Nephron (organoid): ENCODE data around the gene F11.
A peak's percentile ranks its signal among the peaks of the same experiment; 100 is the strongest.

Experiments
- H3K27ac Mint-ChIP-seq, 3 experiments: 2 replicates each; pipeline ENCODE4 v1.8.0; 2020; ENCODE audit warnings: mixed read lengths in 3 of 3, mild to moderate bottlenecking in 2 of 3, moderate library complexity in 1 of 3
- H3K27me3 Mint-ChIP-seq: 2 replicates; pipeline ENCODE4 v1.8.0; 2021; ENCODE audit warnings: low read depth, mild to moderate bottlenecking, moderate library complexity, mixed read lengths
- H3K36me3 Mint-ChIP-seq: 2 replicates; pipeline ENCODE4 v1.8.0; 2020; ENCODE audit warnings: low read depth, mixed read lengths
- H3K4me1 Mint-ChIP-seq: 2 replicates; pipeline ENCODE4 v1.8.0; 2020; ENCODE audit warnings: mixed read lengths
- H3K4me3 Mint-ChIP-seq, 3 experiments: 2 replicates each; pipeline ENCODE4 v1.8.0; 2020; ENCODE audit warnings: mild to moderate bottlenecking in 3 of 3, mixed read lengths in 3 of 3, moderate library complexity in 2 of 3
- H3K9me3 Mint-ChIP-seq: 2 replicates; pipeline ENCODE4 v1.8.0; 2020; ENCODE audit warnings: mixed read lengths
- CTCF ChIP-seq, 3 experiments: fragments of 200-600 bp; sonication (generic); IDR thresholded peaks; one replicate each; pipeline ENCODE4 v1.5.0; 2021; ENCODE audit warnings: antibody characterized with exemption in 3 of 3; ENCODE audit not compliant: unreplicated experiment in 3 of 3

F11 gene

GRCh38 chr4:186226521-186227189 is 39.3 kb upstream of the F11 start:
- no peak for TF ChIP-seq CTCF (IDR thresholded peaks at IDR 0.05; ENCODE audit: unreplicated experiment in 3 of 3)
- Mint-ChIP-seq H3K36me3 (peaks cover 11% of the 10 kb centered on the region), H3K9me3 (peaks cover 34% of the 10 kb centered on the region), H3K27me3 (peaks cover 5% of the 10 kb centered on the region), H3K4me3 (no peak overlapping the region), H3K4me1 (peaks cover 12% of the 10 kb centered on the region), H3K27ac (peak overlapping the region; percentile 5 to 88 (median 84))

- TF ChIP-seq CTCF (IDR thresholded peaks at IDR 0.05; ENCODE audit: unreplicated experiment in 3 of 3), result no peak
- H3K4me3 Mint-ChIP-seq, result peak within 1 kb of the TSS in 2 of 3 experiments; percentile 58 to 64
Measured at GRCh38 chr4:186227221-186227620, 38.8 kb upstream of the F11 start, which contains the start of gene KLKB1. TSS of gene KLKB1 (plus strand) at chr4:186227507. CDS start at chr4:186228196, 689 bp downstream.

GRCh38 chr4:186227744-186228513 is 38.1 kb upstream of the F11 start:
- TF ChIP-seq CTCF (IDR thresholded peaks at IDR 0.05; ENCODE audit: unreplicated experiment in 3 of 3), result no peak
- Mint-ChIP-seq H3K9me3 (peaks cover 27% of the 10 kb centered on the region), H3K27ac (peak overlapping the region in 1 of 3 experiments; percentile 65), H3K4me3 (peak overlapping the region in 2 of 3 experiments; percentile 58 to 64), H3K27me3 (peaks cover 5% of the 10 kb centered on the region), H3K4me1 (peaks cover 17% of the 10 kb centered on the region), H3K36me3 (peaks cover 11% of the 10 kb centered on the region)

More at GRCh38 chr4:186227221-186227620, 38.8 kb upstream of the F11 start, which contains the start of gene KLKB1:
- peak within 1 kb of the TSS; percentile 65 to 88 (median 84) for H3K27ac Mint-ChIP-seq
- peaks cover 12% of the 10 kb centered on the region for H3K4me1 Mint-ChIP-seq
- peaks cover 30% of the 10 kb centered on the region for H3K9me3 Mint-ChIP-seq
- peaks cover 11% of the 10 kb centered on the region for H3K36me3 Mint-ChIP-seq
- peaks cover 5% of the 10 kb centered on the region for H3K27me3 Mint-ChIP-seq

- peaks cover 6% of the 10 kb centered on the region for H3K36me3 Mint-ChIP-seq
- H3K9me3 Mint-ChIP-seq, result peaks cover 22% of the 10 kb centered on the region
- peak overlapping the region in 1 of 3 experiments; percentile 65 for H3K27ac Mint-ChIP-seq
- peaks cover 5% of the 10 kb centered on the region for H3K27me3 Mint-ChIP-seq
- peaks cover 19% of the 10 kb centered on the region for H3K4me1 Mint-ChIP-seq
- H3K4me3 Mint-ChIP-seq, result peak overlapping the region in 1 of 3 experiments; percentile 64
- TF ChIP-seq CTCF (IDR thresholded peaks at IDR 0.05; ENCODE audit: unreplicated experiment in 3 of 3), result no peak
Measured at GRCh38 chr4:186228514-186228894, 37.5 kb upstream of the F11 start.

- no peak for TF ChIP-seq CTCF (IDR thresholded peaks at IDR 0.05; ENCODE audit: unreplicated experiment in 3 of 3)
- H3K36me3 Mint-ChIP-seq, result no peaks in the 10 kb centered on the region
- H3K27me3 Mint-ChIP-seq, result no peaks in the 10 kb centered on the region
- H3K4me1 Mint-ChIP-seq, result peaks cover 18% of the 10 kb centered on the region
- H3K9me3 Mint-ChIP-seq, result peaks cover 2% of the 10 kb centered on the region
- no peak overlapping the region for H3K27ac Mint-ChIP-seq
- H3K4me3 Mint-ChIP-seq, result no peak overlapping the region
Measured at GRCh38 chr4:186234367-186234766, 31.6 kb upstream of the F11 start.
